Measurements from ENCODE around the gene PCMTD2.

PCMTD2 gene
- 29.6 to 156 (median 65.2) reads per million in 9 experiments for total RNA-seq

- Mint-ChIP-seq H3K27ac (peak within 1 kb of the TSS; percentile 97 to 98), H3K27me3 (peaks cover 4 to 19% of the 10 kb centered on the region in 2 donors), H3K9me3 (no peaks in the 10 kb centered on the region), H3K4me1 (ENCODE audit: low read depth in 2 of 2) (peaks cover 39 to 46% of the 10 kb centered on the region in 2 donors), H3K4me3 (peak within 1 kb of the TSS; percentile 95 to 97), H3K36me3 (ENCODE audit: insufficient read depth) (peaks cover 24% of the 10 kb centered on the region)
- ATAC-seq (replicated peaks) (peak; percentile 84), DNase-seq (peak; percentile 75 to 84 (median 83))
Measured at GRCh38 chr20:64255361-64256281, at the start of gene PCMTD2. TSS of gene PCMTD2 (plus strand) at chr20:64255748. CDS start at chr20:64259966, 4,218 bp downstream.

GRCh38 chr20:64206614-64207013 is 48.9 kb upstream of the PCMTD2 start:
- Mint-ChIP-seq H3K27ac (no peak overlapping the region), H3K27me3 (peaks cover 32 to 63% of the 10 kb centered on the region in 2 donors), H3K9me3 (no peaks in the 10 kb centered on the region), H3K36me3 (ENCODE audit: insufficient read depth) (no peaks in the 10 kb centered on the region), H3K4me1 (ENCODE audit: low read depth in 2 of 2) (no peaks in the 10 kb centered on the region), H3K4me3 (no peak overlapping the region)
- ATAC-seq (replicated peaks) (no peak), DNase-seq (no peak)

GRCh38 chr20:64207641-64208590 is 47.6 kb upstream of the PCMTD2 start:
- Mint-ChIP-seq H3K4me1 (ENCODE audit: low read depth in 2 of 2) (no peaks in the 10 kb centered on the region), H3K9me3 (no peaks in the 10 kb centered on the region), H3K27me3 (peaks cover 33 to 66% of the 10 kb centered on the region in 2 donors), H3K27ac (peak overlapping the region in 1 of 2 donors; percentile 77), H3K36me3 (ENCODE audit: insufficient read depth) (no peaks in the 10 kb centered on the region), H3K4me3 (no peak overlapping the region)
- ATAC-seq (replicated peaks) (no peak), DNase-seq (no peak)

GRCh38 chr20:64209148-64209547 is 46.4 kb upstream of the PCMTD2 start:
- no peak for DNase-seq
- Mint-ChIP-seq H3K27ac (no peak overlapping the region), H3K9me3 (no peaks in the 10 kb centered on the region), H3K36me3 (ENCODE audit: insufficient read depth) (no peaks in the 10 kb centered on the region), H3K4me3 (no peak overlapping the region), H3K4me1 (ENCODE audit: low read depth in 2 of 2) (no peaks in the 10 kb centered on the region), H3K27me3 (peaks cover 33 to 72% of the 10 kb centered on the region in 2 donors)
- ATAC-seq (replicated peaks), result no peak

GRCh38 chr20:64210656-64211369 is 44.7 kb upstream of the PCMTD2 start:
- Mint-ChIP-seq H3K36me3 (ENCODE audit: insufficient read depth) (no peaks in the 10 kb centered on the region), H3K9me3 (no peaks in the 10 kb centered on the region), H3K27me3 (peaks cover 40 to 77% of the 10 kb centered on the region in 2 donors), H3K4me1 (ENCODE audit: low read depth in 2 of 2) (peaks cover 2 to 4% of the 10 kb centered on the region in 2 donors), H3K4me3 (no peak overlapping the region), H3K27ac (no peak overlapping the region)
- no peak for ATAC-seq (replicated peaks)
- DNase-seq, result no peak

GRCh38 chr20:64211874-64212658 is 43.5 kb upstream of the PCMTD2 start:
- Mint-ChIP-seq H3K27me3 (peaks cover 40 to 70% of the 10 kb centered on the region in 2 donors), H3K4me3 (no peak overlapping the region), H3K36me3 (ENCODE audit: insufficient read depth) (no peaks in the 10 kb centered on the region), H3K27ac (no peak overlapping the region), H3K9me3 (no peaks in the 10 kb centered on the region), H3K4me1 (ENCODE audit: low read depth in 2 of 2) (peaks cover 2 to 4% of the 10 kb centered on the region in 2 donors)
- DNase-seq, result no peak
- ATAC-seq (replicated peaks), result no peak

GRCh38 chr20:64212755-64213154 is 42.8 kb upstream of the PCMTD2 start:
- ATAC-seq (replicated peaks) (no peak), DNase-seq (no peak)
- Mint-ChIP-seq H3K27ac (no peak overlapping the region), H3K9me3 (no peaks in the 10 kb centered on the region), H3K4me3 (no peak overlapping the region), H3K27me3 (peaks cover 35 to 65% of the 10 kb centered on the region in 2 donors), H3K36me3 (ENCODE audit: insufficient read depth) (no peaks in the 10 kb centered on the region), H3K4me1 (ENCODE audit: low read depth in 2 of 2) (peaks cover 2 to 4% of the 10 kb centered on the region in 2 donors)

- Mint-ChIP-seq H3K4me3 (no peak overlapping the region), H3K27ac (no peak overlapping the region), H3K4me1 (ENCODE audit: low read depth in 2 of 2) (peaks cover 4% of the 10 kb centered on the region in 2 donors), H3K9me3 (no peaks in the 10 kb centered on the region), H3K36me3 (ENCODE audit: insufficient read depth) (no peaks in the 10 kb centered on the region), H3K27me3 (peaks cover 23 to 55% of the 10 kb centered on the region in 2 donors)
- DNase-seq (no peak), ATAC-seq (replicated peaks) (no peak)
Measured at GRCh38 chr20:64214113-64214512, 41.4 kb upstream of the PCMTD2 start.

- no peak for ATAC-seq (replicated peaks)
- no peak for DNase-seq
- H3K27ac Mint-ChIP-seq, result no peak overlapping the region
- no peak overlapping the region for H3K4me3 Mint-ChIP-seq
- H3K9me3 Mint-ChIP-seq, result no peaks in the 10 kb centered on the region
- H3K27me3 Mint-ChIP-seq, result peaks cover 15 to 52% of the 10 kb centered on the region in 2 donors
- H3K4me1 Mint-ChIP-seq (ENCODE audit: low read depth in 2 of 2), result peaks cover 4 to 5% of the 10 kb centered on the region in 2 donors
- no peaks in the 10 kb centered on the region for H3K36me3 Mint-ChIP-seq (ENCODE audit: insufficient read depth)
Measured at GRCh38 chr20:64214952-64215351, 40.6 kb upstream of the PCMTD2 start.

GRCh38 chr20:64216036-64216435 is 39.5 kb upstream of the PCMTD2 start:
- ATAC-seq (replicated peaks), result no peak
- Mint-ChIP-seq H3K27ac (no peak overlapping the region), H3K4me3 (no peak overlapping the region), H3K9me3 (no peaks in the 10 kb centered on the region), H3K27me3 (peaks cover 14 to 44% of the 10 kb centered on the region in 2 donors), H3K4me1 (ENCODE audit: low read depth in 2 of 2) (peaks cover 4 to 5% of the 10 kb centered on the region in 2 donors), H3K36me3 (ENCODE audit: insufficient read depth) (no peaks in the 10 kb centered on the region)
- no peak for DNase-seq

GRCh38 chr20:64216910-64217309 is 38.6 kb upstream of the PCMTD2 start:
- no peak for DNase-seq
- peaks cover 16 to 44% of the 10 kb centered on the region in 2 donors for H3K27me3 Mint-ChIP-seq
- H3K36me3 Mint-ChIP-seq (ENCODE audit: insufficient read depth), result no peaks in the 10 kb centered on the region
- H3K4me1 Mint-ChIP-seq (ENCODE audit: low read depth in 2 of 2), result peaks cover 4 to 5% of the 10 kb centered on the region in 2 donors
- no peak overlapping the region for H3K4me3 Mint-ChIP-seq
- no peak for ATAC-seq (replicated peaks)
- no peaks in the 10 kb centered on the region for H3K9me3 Mint-ChIP-seq
- no peak overlapping the region for H3K27ac Mint-ChIP-seq

GRCh38 chr20:64217539-64218221 is 37.9 kb upstream of the PCMTD2 start:
- H3K27me3 Mint-ChIP-seq, result peaks cover 18 to 51% of the 10 kb centered on the region in 2 donors
- H3K4me3 Mint-ChIP-seq, result no peak overlapping the region
- H3K9me3 Mint-ChIP-seq, result no peaks in the 10 kb centered on the region
- no peaks in the 10 kb centered on the region for H3K36me3 Mint-ChIP-seq (ENCODE audit: insufficient read depth)
- DNase-seq (no peak), ATAC-seq (replicated peaks) (no peak)
- peaks cover 4 to 5% of the 10 kb centered on the region in 2 donors for H3K4me1 Mint-ChIP-seq (ENCODE audit: low read depth in 2 of 2)
- no peak overlapping the region for H3K27ac Mint-ChIP-seq
